Measurements from ENCODE around the gene KCTD19. TPM values are rescaled to one million over a fixed set of nuclear protein-coding genes. Genes with fewer than 3 reads are reported as not detected.
A peak's percentile ranks its signal among the peaks of the same experiment; 100 is the strongest.
"Not testable (repeated sequence)": the region's sequence is repeated elsewhere in the genome, so short reads cannot be mapped to it uniquely, and the experiment has no call there.

KCTD19 gene
- polyA plus RNA-seq (2012; ENCODE audit: insufficient read depth, insufficient read length), result 15.9 TPM

GRCh38 chr16:67326472-67327309 is at the start of gene KCTD19, which contains the start of gene LRRC36:
KCTD19 (minus strand) TSS chr16:67326741; CDS start chr16:67326707, 34 bp downstream.
LRRC36 (plus strand) TSS chr16:67326815; CDS start chr16:67326863, 48 bp downstream.
- peak within 1 kb of the TSS; percentile 90 for H3K4me3 ChIP-seq (ENCODE audit: low read length)
- DNase-seq (ENCODE audit: low read depth, low spot score), result peak; percentile 61

GRCh38 chr16:67376012-67376411 is 49.5 kb upstream of the KCTD19 start:
- DNase-seq (ENCODE audit: low read depth, low spot score), result not testable (repeated sequence)

GRCh38 chr16:67372664-67373063 is 46.1 kb upstream of the KCTD19 start:
- no peak for DNase-seq (ENCODE audit: low read depth, low spot score)
- no peak overlapping the region for H3K4me3 ChIP-seq (ENCODE audit: low read length)

More at GRCh38 chr16:67376012-67376411, 49.5 kb upstream of the KCTD19 start:
- H3K4me3 ChIP-seq (ENCODE audit: low read length), result not testable (repeated sequence)

- DNase-seq (ENCODE audit: low read depth, low spot score), result no peak
- H3K4me3 ChIP-seq (ENCODE audit: low read length), result no peak overlapping the region
Observed at GRCh38 chr16:67370661-67371060, 44.1 kb upstream of the KCTD19 start.

- no peak for DNase-seq (ENCODE audit: low read depth, low spot score)
- H3K4me3 ChIP-seq (ENCODE audit: low read length), result no peak overlapping the region
Observed at GRCh38 chr16:67364600-67365235, 38.2 kb upstream of the KCTD19 start.

- no peak for DNase-seq (ENCODE audit: low read depth, low spot score)
- no peak overlapping the region for H3K4me3 ChIP-seq (ENCODE audit: low read length)
Observed at GRCh38 chr16:67361038-67361437, 34.5 kb upstream of the KCTD19 start.

- not testable (repeated sequence) for DNase-seq (ENCODE audit: low read depth, low spot score); H3K4me3 ChIP-seq (ENCODE audit: low read length)
Observed at GRCh38 chr16:67359540-67360269, 33.2 kb upstream of the KCTD19 start.

- H3K4me3 ChIP-seq (ENCODE audit: low read length), result no peak overlapping the region
- no peak for DNase-seq (ENCODE audit: low read depth, low spot score)
Observed at GRCh38 chr16:67357561-67357960, 31.0 kb upstream of the KCTD19 start.

GRCh38 chr16:67356396-67356795 is 29.9 kb upstream of the KCTD19 start:
- DNase-seq (ENCODE audit: low read depth, low spot score), result no peak
- no peak overlapping the region for H3K4me3 ChIP-seq (ENCODE audit: low read length)

- DNase-seq (ENCODE audit: low read depth, low spot score); H3K4me3 ChIP-seq (ENCODE audit: low read length): not testable (repeated sequence)
Observed at GRCh38 chr16:67352463-67352862, 25.9 kb upstream of the KCTD19 start.

- no peak for DNase-seq (ENCODE audit: low read depth, low spot score)
- H3K4me3 ChIP-seq (ENCODE audit: low read length), result no peak overlapping the region
Observed at GRCh38 chr16:67350324-67350723, 23.8 kb upstream of the KCTD19 start.

- peak; percentile 39 for DNase-seq (ENCODE audit: low read depth, low spot score)
Observed at GRCh38 chr16:67349172-67349571, 22.6 kb upstream of the KCTD19 start.

GRCh38 chr16:67346341-67346740 is 19.8 kb upstream of the KCTD19 start:
- no peak for DNase-seq (ENCODE audit: low read depth, low spot score)
- no peak overlapping the region for H3K4me3 ChIP-seq (ENCODE audit: low read length)

More at GRCh38 chr16:67349172-67349571, 22.6 kb upstream of the KCTD19 start:
- H3K4me3 ChIP-seq (ENCODE audit: low read length), result no peak overlapping the region

GRCh38 chr16:67345401-67345800 is 18.9 kb upstream of the KCTD19 start:
- H3K4me3 ChIP-seq (ENCODE audit: low read length), result no peak overlapping the region
- DNase-seq (ENCODE audit: low read depth, low spot score), result no peak

GRCh38 chr16:67342616-67343015 is 16.1 kb upstream of the KCTD19 start:
- no peak for DNase-seq (ENCODE audit: low read depth, low spot score)

GRCh38 chr16:67341250-67341649 is 14.7 kb upstream of the KCTD19 start:
- no peak for DNase-seq (ENCODE audit: low read depth, low spot score)
- no peak overlapping the region for H3K4me3 ChIP-seq (ENCODE audit: low read length)

More at GRCh38 chr16:67342616-67343015, 16.1 kb upstream of the KCTD19 start:
- no peak overlapping the region for H3K4me3 ChIP-seq (ENCODE audit: low read length)

GRCh38 chr16:67339453-67339852 is 12.9 kb upstream of the KCTD19 start:
- no peak for DNase-seq (ENCODE audit: low read depth, low spot score)
- no peak overlapping the region for H3K4me3 ChIP-seq (ENCODE audit: low read length)

GRCh38 chr16:67336648-67337047 is 10.1 kb upstream of the KCTD19 start:
- no peak overlapping the region for H3K4me3 ChIP-seq (ENCODE audit: low read length)
- DNase-seq (ENCODE audit: low read depth, low spot score), result no peak

GRCh38 chr16:67336116-67336515 is 9.6 kb upstream of the KCTD19 start:
- no peak overlapping the region for H3K4me3 ChIP-seq (ENCODE audit: low read length)
- no peak for DNase-seq (ENCODE audit: low read depth, low spot score)
